ENCODE results near the gene ADGRB2. TPM values are rescaled to one million over a fixed set of nuclear protein-coding genes. Genes with fewer than 3 reads are reported as not detected.

Gene ADGRB2
- total and polyA plus RNA-seq, 2 of the 4 experiments (the other 2 are of a cell fraction): 2.2 to 11.9 TPM

DNA sequence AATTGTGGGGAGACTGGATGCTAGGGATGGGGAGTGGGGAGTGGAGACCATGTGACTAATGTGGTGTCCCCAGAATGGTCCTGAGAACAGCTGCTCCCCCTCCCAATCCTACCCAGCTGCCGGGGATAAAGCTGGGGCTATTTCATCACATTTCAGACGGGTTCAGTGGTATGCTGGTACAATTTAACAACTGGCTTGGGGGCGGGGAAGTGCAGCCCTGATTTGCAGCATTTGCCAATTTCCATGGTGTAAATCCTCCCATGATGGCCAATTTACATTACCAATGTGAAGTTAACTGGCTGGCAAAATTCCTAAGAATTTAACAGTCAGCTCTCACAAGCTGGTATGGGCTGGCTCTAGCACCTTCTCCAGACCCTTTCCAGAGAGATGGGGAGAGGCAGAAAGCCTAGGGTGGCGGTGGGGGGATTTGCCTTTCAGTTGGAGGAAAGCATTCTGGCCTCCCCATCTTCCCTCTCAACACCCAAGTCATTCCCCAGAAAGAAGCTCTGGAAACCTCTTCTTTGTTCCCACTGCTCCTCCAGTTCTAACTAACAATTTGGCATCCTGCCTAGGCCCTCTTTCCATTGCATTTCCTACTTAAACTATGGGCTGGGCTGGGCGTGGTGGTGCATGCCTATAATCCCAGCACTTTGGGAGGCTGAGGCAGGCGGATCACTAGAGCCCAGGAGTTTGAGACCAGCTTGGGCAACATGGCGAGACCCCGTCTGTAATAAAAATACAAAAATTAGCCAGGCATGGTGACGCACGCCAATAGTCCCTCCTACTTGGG lies 11.3 kb upstream of the ADGRB2 start (continued):
- no peak for TF ChIP-seq FOS (IDR thresholded peaks at IDR 0.05; ENCODE audit: low read depth, low read length)

DNA sequence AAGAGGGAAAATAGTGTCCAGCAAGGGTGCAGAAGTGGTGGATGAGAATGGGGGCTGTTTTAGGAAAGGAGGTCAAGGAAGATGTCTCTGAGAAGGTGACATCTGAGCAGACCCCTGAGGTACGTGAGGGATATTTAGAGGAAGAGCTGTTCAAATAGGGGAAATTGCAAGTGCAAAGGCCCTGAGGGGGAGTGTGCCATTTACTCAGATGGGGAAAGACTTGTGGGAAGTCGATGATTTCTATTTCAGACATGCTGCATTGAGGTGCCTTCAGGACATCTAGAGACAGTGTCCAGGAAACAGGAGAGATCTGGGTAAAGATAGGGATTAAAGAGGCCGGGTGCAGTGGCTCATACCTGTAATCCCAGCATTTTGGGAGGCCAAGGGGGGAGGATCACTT lies 10.4 kb upstream of the ADGRB2 start:
- DNase-seq: no peak
- no peak for ATAC-seq (ENCODE audit: low read depth)
- H3K4me1 ChIP-seq (ENCODE audit: control insufficient read depth, insufficient read depth, low read length): peaks cover 3% of the 10 kb centered on the region; the same call in 1 of the 2 replicates
- whole genome bisulfite sequencing, 2 experiments (ENCODE audit: extremely low coverage in 2 of 2, insufficient read length in 1 of 2): 67% methylated on average over 1 of the region's 3 CpGs; no CpG with 5 or more reads in 1 of the 2 experiments
- no peak overlapping the region for H2BK120ac ChIP-seq (ENCODE audit: low read depth, low read length)
- ChIA-PET CTCF (no interaction called here), POLR2A (ENCODE audit: unreplicated experiment) (no interaction called here)
- no peak overlapping the region for H4K91ac ChIP-seq (ENCODE audit: insufficient read depth, low read depth, low read length)
- H2AFZ ChIP-seq (replicated peaks; ENCODE audit: low read length, poor library complexity): no peak overlapping the region
- no peaks in the 10 kb centered on the region for H3K36me3 ChIP-seq (ENCODE audit: control insufficient read depth, insufficient read depth, low read length)
- in situ Hi-C loops (cut with MboI; ENCODE audit: low sequenced_read_pairs): no loop called here
- H4K8ac ChIP-seq (ENCODE audit: low read depth in 2 of 2, low read length in 2 of 2): no peak overlapping the region
- H2AK5ac ChIP-seq (ENCODE audit: low read depth, low read length): no peak overlapping the region
- H3K4me3 ChIP-seq (ENCODE audit: insufficient read depth, low read depth, low read length): no peak overlapping the region
- H3K4me2 ChIP-seq (ENCODE audit: low read depth, low read length): no peak overlapping the region
- dilution Hi-C loops (cut with HindIII; ENCODE audit: low sequenced_read_pairs, unreplicated experiment): no loop called here
- H3K14ac ChIP-seq (replicated peaks; ENCODE audit: low read depth, low read length): no peak overlapping the region
- intact Hi-C loops (cut with micrococcal nuclease): no loop called here
- H2AK9ac ChIP-seq (replicated peaks; ENCODE audit: low read depth, low read length, poor library complexity): no peak overlapping the region
- H3K9me3 ChIP-seq (ENCODE audit: control insufficient read depth, insufficient read depth, low read length): peaks cover 2% of the 10 kb centered on the region; the same call in 1 of the 2 replicates
- no peak overlapping the region for H3K56ac ChIP-seq (ENCODE audit: extremely low read depth, insufficient read depth, low read length)
- H4K5ac ChIP-seq (ENCODE audit: low read depth, low read length): no peak overlapping the region
- H3K79me1 ChIP-seq (ENCODE audit: low read depth in 1 of 2, low read length in 2 of 2): no peaks in the 10 kb centered on the region
- H3K9me1 ChIP-seq (ENCODE audit: insufficient read depth, low read length): no peaks in the 10 kb centered on the region; the same call in 1 of the 2 replicates
- TF ChIP-seq CTCF (conservative IDR thresholded peaks at IDR 0.05; ENCODE audit: low read depth, low read length) (no peak), MAZ (IDR thresholded peaks at IDR 0.05; ENCODE audit: borderline replicate concordance, low read depth, low read length) (no peak), RFX5 (IDR thresholded peaks at IDR 0.05; ENCODE audit: low read depth, low read length) (no peak)
- peaks cover 67% of the 10 kb centered on the region for H3K27me3 ChIP-seq (ENCODE audit: control insufficient read depth, insufficient read depth, low read length)
- no peak overlapping the region for H2BK15ac ChIP-seq (ENCODE audit: low read depth, low read length)
- H3K18ac ChIP-seq (ENCODE audit: low read depth, low read length): no peak overlapping the region
- H3K23ac ChIP-seq (ENCODE audit: low read depth, low read length): no peak overlapping the region
- H2BK20ac ChIP-seq (ENCODE audit: low read depth, low read length): no peak overlapping the region
- BruUV-seq (replicated peaks): no TSS peak
- no peak overlapping the region for H3K4ac ChIP-seq (ENCODE audit: low read depth, low read length)
- H3K9ac ChIP-seq (ENCODE audit: low read depth, low read length): no peak overlapping the region
- no peak overlapping the region for H2BK5ac ChIP-seq (ENCODE audit: low read depth, low read length, poor library complexity, severe bottlenecking)
- no peak overlapping the region for H3K27ac ChIP-seq (ENCODE audit: insufficient read depth, low read length)
- peaks cover 3% of the 10 kb centered on the region for H4K20me1 ChIP-seq (ENCODE audit: insufficient read depth, low read length)

Data from IMR-90 (cell line).